WI38 (cell line): Measurements from ENCODE around the gene TXNRD1.
A peak's percentile ranks its signal among the peaks of the same experiment; 100 is the strongest.
"Not testable (repeated sequence)": the region's sequence is repeated elsewhere in the genome, so short reads cannot be mapped to it uniquely, and the experiment has no call there.

Experiments used
- H3K4me3 ChIP-seq: 2 replicates; pipeline ENCODE4 v1.5.1; 2011; ENCODE audit warnings: low read depth, mild to moderate bottlenecking, control low read depth, low read length
- CTCF ChIP-seq: IDR thresholded peaks from 2 replicates; pipeline ENCODE4 v1.5.1; 2012; ENCODE audit warnings: low read depth, mild to moderate bottlenecking, control low read depth, low read length

Gene TXNRD1

GRCh38 chr12:104172570-104172947 lies 43.0 kb upstream of the TXNRD1 start:
- no peak overlapping the region for H3K4me3 ChIP-seq
- TF ChIP-seq CTCF, result no peak

- not testable (repeated sequence) for H3K4me3 ChIP-seq
These were observed 41.8 kb upstream of the TXNRD1 start for GRCh38 chr12:104173804-104174203.

GRCh38 chr12:104175726-104176247 lies 39.8 kb upstream of the TXNRD1 start:
- no peak for TF ChIP-seq CTCF

GRCh38 chr12:104177336-104177662 lies 38.3 kb upstream of the TXNRD1 start:
- TF ChIP-seq CTCF, result no peak
- H3K4me3 ChIP-seq, result no peak overlapping the region

More at GRCh38 chr12:104175726-104176247, 39.8 kb upstream of the TXNRD1 start:
- H3K4me3 ChIP-seq, result no peak overlapping the region

GRCh38 chr12:104177663-104178501 lies 37.7 kb upstream of the TXNRD1 start:
- H3K4me3 ChIP-seq, result no peak overlapping the region

GRCh38 chr12:104180374-104180773 lies 35.2 kb upstream of the TXNRD1 start:
- TF ChIP-seq CTCF, result no peak
- no peak overlapping the region for H3K4me3 ChIP-seq

More at GRCh38 chr12:104177663-104178501, 37.7 kb upstream of the TXNRD1 start:
- peak; percentile 30; the same call in 1 of the 2 replicates for TF ChIP-seq CTCF

GRCh38 chr12:104181313-104181712 lies 34.3 kb upstream of the TXNRD1 start:
- no peak overlapping the region for H3K4me3 ChIP-seq
- no peak for TF ChIP-seq CTCF
